K562 (cell line): ENCODE measurements around the gene EFCAB13. TPM values are rescaled to one million over a fixed set of nuclear protein-coding genes. Genes with fewer than 3 reads are reported as not detected.

ENCODE experiments used
- ATAC-seq: fragments of 200-7000 bp; cut with Tn5 transposase; 3 replicates; pipeline ENCODE4 v1.9.1; 2020; ENCODE audit warnings: moderate library complexity
- BruUV-seq: library from RNA; stranded (reverse); fragments of 400-500 nt; replicated peaks from 2 replicates; lab custom pipeline; 2021; lab: Mats Ljungman, UMichigan
- CTCF ChIA-PET: fragments of 300-600 bp; formaldehyde crosslinking; extraction: SDS; loops from one replicate; lab custom pipeline; 2021; ENCODE audit warnings: low intra/inter-chr PET ratio; lab: Yijun Ruan, JAX
- POLR2A ChIA-PET: fragments of 300-600, 350-650 bp; sonication (Branson Sonifier 250); formaldehyde crosslinking; extraction: SDS; loops from one replicate; lab custom pipeline; 2021; ENCODE audit warnings: antibody characterized with exemption, inconsistent platforms; lab: Yijun Ruan, JAX
- DNase-seq, 4 experiments: peaks; one replicate each; pipeline versions ENCODE4 v3.0.0 to v3.0.0-alpha.2; 2011 to 2018; ENCODE audit warnings: low spot score in 3 of 4, mixed read lengths in 3 of 4; ENCODE audit errors: extremely low read depth in 1 of 4
- FAIRE-seq: peaks from 2 replicates; lab custom pipeline; 2011; peaks lifted over from hg19 to GRCh38; lab: Jason Lieb, UNC
- H2AFZ ChIP-seq: 2 replicates; pipeline ENCODE4 v1.6.0; 2011; ENCODE audit warnings: low read depth, low read length, control low read depth, inconsistent platforms
- H3K27ac ChIP-seq: fragments of 200-600 bp; 3 replicates; pipeline ENCODE4 v1.8.0; 2011; ENCODE audit warnings: low read depth, mild to moderate bottlenecking, control low read depth, inconsistent platforms, low read length, moderate library complexity, mixed read lengths; ENCODE audit errors: extremely low read depth
- H3K27me3 ChIP-seq, 2 experiments: fragments of 300-600 bp in 1 of 2; 2 replicates in 1 of 2; 3 replicates in 1 of 2; pipeline versions ENCODE4 v1.6.0 to v1.8.0; 2011; ENCODE audit warnings: inconsistent platforms in 2 of 2, low read length in 2 of 2, mild to moderate bottlenecking in 1 of 2, mixed read lengths in 1 of 2, moderate library complexity in 1 of 2; ENCODE audit not compliant: control insufficient read depth in 2 of 2, insufficient read depth in 2 of 2
- H3K36me3 ChIP-seq: fragments of 300-600 bp; 3 replicates; pipeline ENCODE4 v1.8.0; 2011; ENCODE audit warnings: mild to moderate bottlenecking, low read length, inconsistent platforms; ENCODE audit not compliant: control insufficient read depth, insufficient read depth
- H3K4me1 ChIP-seq, 2 experiments: fragments of 200-600 bp in 1 of 2; replicated peaks in 1 of 2; 2 replicates in 1 of 2; 3 replicates in 1 of 2; pipeline versions ENCODE4 v1.5.1 to v1.8.0; 2011; ENCODE audit warnings: inconsistent platforms in 2 of 2, low read length in 2 of 2, mild to moderate bottlenecking in 1 of 2, mixed read lengths in 1 of 2, moderate library complexity in 1 of 2; ENCODE audit not compliant: control insufficient read depth in 2 of 2, insufficient read depth in 2 of 2
- H3K4me2 ChIP-seq: 2 replicates; pipeline ENCODE4 v1.6.1; 2011; ENCODE audit warnings: low read length, control low read depth, inconsistent platforms, mixed read lengths; ENCODE audit not compliant: insufficient read depth
- H3K4me3 ChIP-seq: fragments of 200-600 bp; sonication (generic), shearing (Covaris generic); 2 replicates; pipeline ENCODE4 v1.5.1; 2016; ENCODE audit warnings: control low read depth, inconsistent platforms
- H3K79me2 ChIP-seq: fragments of 200-600 bp; 3 replicates; pipeline ENCODE4 v1.8.0; 2011; ENCODE audit warnings: low read length, inconsistent platforms; ENCODE audit not compliant: control insufficient read depth, insufficient read depth
- H3K9ac ChIP-seq, 2 experiments: 2 replicates each; pipeline versions ENCODE4 v1.6.0 to v1.6.1; 2011; ENCODE audit warnings: low read depth in 2 of 2, low read length in 2 of 2, control low read depth in 1 of 2, inconsistent platforms in 1 of 2, mild to moderate bottlenecking in 1 of 2, mixed read lengths in 1 of 2; ENCODE audit not compliant: insufficient read depth in 1 of 2
- H3K9me1 ChIP-seq: one replicate; pipeline ENCODE4 v1.6.0; 2011; ENCODE audit warnings: inconsistent platforms, mild to moderate bottlenecking, low read length, moderate library complexity; ENCODE audit not compliant: control insufficient read depth, insufficient read depth
- H3K9me3 ChIP-seq: replicated peaks from 2 replicates; pipeline ENCODE4 v1.5.1; 2011; ENCODE audit warnings: low read depth, low read length, inconsistent platforms; ENCODE audit not compliant: control insufficient read depth, insufficient read depth
- H4K20me1 ChIP-seq: replicated peaks from 2 replicates; pipeline ENCODE4 v1.6.1; 2011; ENCODE audit warnings: low read length, inconsistent platforms, mixed read lengths; ENCODE audit not compliant: control insufficient read depth, insufficient read depth
- ARID1B ChIP-seq: fragments of 450-650 bp; IDR thresholded peaks from 2 replicates; pipeline ENCODE4 v1.6.1; 2016; ENCODE audit warnings: antibody characterized with exemption, mild to moderate bottlenecking, inconsistent platforms
- BCOR ChIP-seq: fragments of 450-650 bp; IDR thresholded peaks from 2 replicates; pipeline ENCODE4 v1.6.1; 2016
- KDM1A ChIP-seq, 2 experiments: fragments of 450-650 bp; IDR thresholded peaks; 2 replicates each; pipeline ENCODE4 v1.6.1; 2016; ENCODE audit warnings: mild to moderate bottlenecking in 2 of 2
- SMARCA4 ChIP-seq: fragments of 450-650 bp; IDR thresholded peaks from 2 replicates; pipeline ENCODE4 v1.6.1; 2016
- SMARCC2 ChIP-seq: fragments of 450-650 bp; IDR thresholded peaks from 2 replicates; pipeline ENCODE4 v1.6.1; 2017; ENCODE audit warnings: antibody characterized with exemption, moderate library complexity, mild to moderate bottlenecking, low read depth
- SMARCE1 ChIP-seq: fragments of 450-650 bp; IDR thresholded peaks from 2 replicates; pipeline ENCODE4 v1.7.1; 2016; ENCODE audit warnings: mild to moderate bottlenecking
- SPI1 ChIP-seq: IDR thresholded peaks from 2 replicates; pipeline ENCODE4 v1.6.1; 2011; ENCODE audit warnings: low read depth, low read length, control low read depth, borderline replicate concordance
- TEAD4 ChIP-seq, 2 experiments: sonication (generic) in 1 of 2; formaldehyde crosslinking in 1 of 2; IDR thresholded peaks; 2 replicates each; pipeline versions ENCODE4 v1.6.1 to v1.8.0; 2012 to 2022; ENCODE audit warnings: borderline replicate concordance in 1 of 2, inconsistent platforms in 1 of 2, low read length in 1 of 2, mild to moderate bottlenecking in 1 of 2, missing genetic modification reagents in 1 of 2
- VEZF1 ChIP-seq: fragments of 200-800 bp; sonication (Bioruptor generic); IDR thresholded peaks from 2 replicates; pipeline ENCODE4 v1.6.1; 2017; ENCODE audit warnings: missing genetic modification characterization, missing compliant biosample characterization
- ZNF318 ChIP-seq, 2 experiments: fragments of 450-650 bp; IDR thresholded peaks; 2 replicates each; pipeline ENCODE4 v1.6.1; 2016; ENCODE audit warnings: mild to moderate bottlenecking in 2 of 2, borderline replicate concordance in 1 of 2, low read depth in 1 of 2, moderate library complexity in 1 of 2
- ZNF445 ChIP-seq: fragments of 250-450 bp; sonication (Bioruptor Pico); IDR thresholded peaks from 2 replicates; pipeline ENCODE4 v1.4.0; 2020; ENCODE audit warnings: low read depth, mild to moderate bottlenecking, moderate library complexity
- WGBS: fragments of 100-300 bp; shearing (Covaris generic); methylation state at CpG from one replicate; pipeline ENCODE4 v1.1.6; 2016; ENCODE audit warnings: low coverage, mixed read lengths; ENCODE audit not compliant: insufficient coverage; ENCODE audit errors: missing lambda C conversion rate; 5-methylcytosine and 5-hydroxymethylcytosine counted together
- in situ Hi-C: fragments of 300-500 bp; cut with MboI; formaldehyde crosslinking; loops from 4 replicates; pipeline ENCODE4 v1.15.0; 2018; ENCODE audit warnings: inconsistent platforms, mixed read lengths
- intact Hi-C: fragments of 100-400 bp; cut with micrococcal nuclease; formaldehyde crosslinking; loops from 2 replicates; pipeline ENCODE4 v1.14.2; 2022
- polyA plus RNA-seq, 8 experiments: library from polyadenylated mRNA; depleted of rRNA in 4 of 8; stranded (reverse) in 5 of 8; unstranded in 3 of 8; fragments of >200 nt; fragmentation: Nextera tagmentation in 2 of 8; fragmentation: Illumina TruSeq in 1 of 8; extraction: Ambion mirVana in 2 of 8; extraction: Trizol in 1 of 8; gene quantifications; 2 replicates each; pipeline versions ENCODE4 v1.2.1 to v1.2.3, GENCODE V29; 2011 to 2014; ENCODE audit warnings: inconsistent platforms in 1 of 8, missing spikeins in 1 of 8
- total RNA-seq, 7 experiments: library from RNA; depleted of rRNA in 6 of 7; stranded (reverse); fragments of >200 nt in 6 of 7; fragmentation: Illumina TruSeq in 2 of 7; extraction: Trizol in 2 of 7; gene quantifications; 2 replicates each; pipeline versions ENCODE4 v1.2.1 to v1.2.3, GENCODE V29; 2011 to 2021; ENCODE audit warnings: low replicate concordance in 1 of 7

EFCAB13 gene
- total and polyA plus RNA-seq, 9 of the 15 experiments (the other 6 are each of a cell fraction or from before 2014, with no cell fraction given) = 0.32 to 1.3 (median 0.95) TPM

GRCh38 chr17:47352848-47353247 lies 29.1 kb downstream of the EFCAB13 start:
- Histone ChIP-seq H3K4me2 (no peak overlapping the region), H3K36me3 (no peaks in the 10 kb centered on the region), H3K79me2 (no peaks in the 10 kb centered on the region), H3K27me3 (no peaks in the 10 kb centered on the region), H3K9ac (no peak overlapping the region), H4K20me1 (no peaks in the 10 kb centered on the region), H3K9me3 (no peaks in the 10 kb centered on the region), H2AFZ (no peak overlapping the region), H3K27ac (no peak overlapping the region), H3K4me3 (no peak overlapping the region), H3K4me1 (no peaks in the 10 kb centered on the region), H3K9me1 (no peaks in the 10 kb centered on the region)
- DNase-seq (peak in 1 of 4 experiments; percentile 6), ATAC-seq (no peak), FAIRE-seq (no peak)
- in situ Hi-C loops = no loop called here
- intact Hi-C loops = no loop called here
- WGBS = 7% methylated on average over 1 of the region's 1 CpG
- ChIA-PET CTCF (no interaction called here), POLR2A (interaction anchor here (0.9 kb wide), 1 partner anchor 65 kb away, joined by 3 read pairs; no protein-coding TSS in a partner anchor)
- BruUV-seq = no TSS peak
- TF ChIP-seq ARID1B (peak; percentile 57; the same call in 1 of the 2 replicates), ZNF318 (IDR thresholded peaks at IDR 0.05; ENCODE audit: borderline replicate concordance in 1 of 2, low read depth in 1 of 2) (no peak), TEAD4 (IDR thresholded peaks at IDR 0.05; ENCODE audit: low read length) (peak; percentile 15; the same call in 1 of the 2 replicates), TEAD4 (CRISPR knock-in tag; IDR thresholded peaks at IDR 0.05; ENCODE audit: borderline replicate concordance) (no peak), SPI1 (peak; percentile 97), BCOR (no peak), KDM1A (IDR thresholded peaks at IDR 0.05) (peak; percentile 17 to 18; a peak in 2 of 4 replicates), SMARCA4 (0 out of 2 replicates have a peak, but pooled peaks have one; percentile 31), SMARCC2 (peak; percentile 55; the same call in 1 of the 2 replicates), VEZF1 (no peak), SMARCE1 (peak; percentile 70; the same call in 1 of the 2 replicates), ZNF445 (no peak)
